Skin of body (tissue), 2 donors: Measurements from ENCODE around the gene JAZF1. TPM values are rescaled to one million over a fixed set of nuclear protein-coding genes. Genes with fewer than 3 reads are reported as not detected.

Source experiments
- DNase-seq: peaks from one replicate; lab custom pipeline; 2025; lab: John Stamatoyannopoulos, UW
- total RNA-seq: library from RNA; depleted of rRNA; stranded (reverse); fragments of >200 nt; gene quantifications from one replicate; pipeline ENCODE4 v1.2.3, GENCODE V29; 2014

Gene JAZF1
- total RNA-seq, 1 donor from 2014 or later: 22.1 TPM

GRCh38 chr7:28106321-28106829 lies 74.2 kb downstream of the JAZF1 start:
- no peak for DNase-seq

GRCh38 chr7:28105234-28105633 lies 75.4 kb downstream of the JAZF1 start:
- DNase-seq: no peak

GRCh38 chr7:28104811-28105210 lies 75.8 kb downstream of the JAZF1 start:
- DNase-seq: no peak

DNA sequence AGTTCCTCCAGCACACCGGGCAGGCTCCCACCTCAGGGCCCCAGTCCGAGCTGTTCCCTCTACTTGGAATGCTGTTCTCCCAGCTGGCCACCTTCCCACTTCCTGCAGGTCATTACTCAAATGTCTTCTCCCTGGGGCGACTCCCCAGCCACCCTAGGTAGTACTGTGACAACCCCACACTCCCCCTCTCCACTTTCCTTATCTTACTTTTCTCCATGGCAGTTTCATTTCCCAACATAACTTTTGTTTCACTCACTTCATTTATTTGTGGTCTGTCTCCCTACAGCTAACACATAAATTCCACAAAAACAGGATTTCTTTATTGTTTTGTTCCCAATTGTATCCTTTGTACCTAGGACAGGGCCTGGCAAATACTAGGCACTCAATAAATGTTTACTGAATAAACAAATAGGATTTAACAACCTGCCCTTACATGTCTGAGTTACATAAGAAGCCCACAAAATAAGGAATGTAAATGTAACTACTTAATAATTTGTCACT lies 76.5 kb downstream of the JAZF1 start:
- no peak for DNase-seq

DNA sequence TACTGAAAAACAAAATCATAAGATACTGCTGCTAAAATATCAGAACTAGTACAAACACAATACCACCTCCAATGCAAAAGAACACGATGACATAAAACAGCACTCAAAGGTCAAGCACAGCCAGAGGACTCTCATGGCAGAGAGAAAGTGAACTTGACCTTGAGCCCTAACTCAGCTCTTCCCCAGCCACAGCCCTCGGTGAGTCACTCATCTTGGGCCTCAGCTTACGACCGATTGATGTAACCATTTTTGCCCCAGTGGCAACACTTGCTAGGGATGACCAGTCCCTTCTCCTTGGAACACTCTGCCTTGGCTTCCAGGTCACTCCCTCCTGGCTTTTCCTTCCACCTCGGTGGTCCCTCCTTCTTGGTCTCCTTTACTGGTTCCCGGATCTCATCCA lies 77.8 kb downstream of the JAZF1 start:
- DNase-seq: no peak

- DNase-seq: peak; percentile 82
Measured at GRCh38 chr7:28096713-28097112, 83.9 kb downstream of the JAZF1 start.

GRCh38 chr7:28095231-28095630 lies 85.4 kb downstream of the JAZF1 start:
- DNase-seq: no peak

DNA sequence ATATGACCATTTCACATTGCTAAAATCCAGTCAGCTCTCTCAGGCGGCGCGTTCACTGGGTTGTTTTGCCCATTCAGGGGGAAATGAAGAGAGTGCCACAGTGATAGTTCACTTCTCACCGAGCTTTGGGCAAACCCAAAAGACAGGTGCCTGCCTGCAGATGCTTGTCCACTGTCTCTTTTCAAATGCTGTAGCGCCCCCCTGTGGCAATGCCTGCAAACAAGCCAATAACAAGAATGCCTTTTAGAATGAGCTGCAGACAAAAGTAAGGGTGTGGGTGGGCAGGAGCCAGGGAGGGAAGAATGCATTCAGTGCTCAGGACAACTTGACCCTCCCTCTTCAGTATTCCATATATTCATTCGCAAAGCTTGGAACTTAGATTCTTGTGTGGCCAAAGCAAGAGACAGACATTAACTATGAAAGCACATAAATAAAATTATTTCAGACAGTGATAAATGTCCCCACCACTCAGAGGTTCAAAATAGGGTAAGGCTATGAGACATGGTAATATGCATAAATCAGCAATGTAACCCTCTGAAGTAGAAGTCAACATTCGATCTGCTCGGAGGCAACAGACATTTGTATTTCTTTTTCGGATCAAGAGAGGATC lies 86.9 kb downstream of the JAZF1 start:
- no peak for DNase-seq

DNA sequence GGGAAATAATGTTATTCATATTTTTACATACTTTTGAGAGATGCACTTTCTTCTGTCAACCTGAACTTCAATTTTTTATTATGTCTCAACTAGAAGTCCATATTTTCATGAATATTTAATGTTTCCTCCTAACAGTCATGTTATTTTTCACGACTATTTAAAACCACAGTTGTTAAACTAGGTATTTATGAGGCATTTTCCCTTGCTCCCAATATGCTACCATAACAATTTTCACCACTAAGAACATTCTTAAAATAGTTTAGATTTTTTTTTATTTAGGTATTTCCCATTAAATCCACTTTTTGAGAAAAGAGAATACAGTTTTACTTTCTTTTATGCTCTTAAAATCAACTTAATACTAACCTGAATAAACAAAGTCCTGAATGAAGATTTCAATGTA lies 89.4 kb downstream of the JAZF1 start:
- no peak for DNase-seq

DNA sequence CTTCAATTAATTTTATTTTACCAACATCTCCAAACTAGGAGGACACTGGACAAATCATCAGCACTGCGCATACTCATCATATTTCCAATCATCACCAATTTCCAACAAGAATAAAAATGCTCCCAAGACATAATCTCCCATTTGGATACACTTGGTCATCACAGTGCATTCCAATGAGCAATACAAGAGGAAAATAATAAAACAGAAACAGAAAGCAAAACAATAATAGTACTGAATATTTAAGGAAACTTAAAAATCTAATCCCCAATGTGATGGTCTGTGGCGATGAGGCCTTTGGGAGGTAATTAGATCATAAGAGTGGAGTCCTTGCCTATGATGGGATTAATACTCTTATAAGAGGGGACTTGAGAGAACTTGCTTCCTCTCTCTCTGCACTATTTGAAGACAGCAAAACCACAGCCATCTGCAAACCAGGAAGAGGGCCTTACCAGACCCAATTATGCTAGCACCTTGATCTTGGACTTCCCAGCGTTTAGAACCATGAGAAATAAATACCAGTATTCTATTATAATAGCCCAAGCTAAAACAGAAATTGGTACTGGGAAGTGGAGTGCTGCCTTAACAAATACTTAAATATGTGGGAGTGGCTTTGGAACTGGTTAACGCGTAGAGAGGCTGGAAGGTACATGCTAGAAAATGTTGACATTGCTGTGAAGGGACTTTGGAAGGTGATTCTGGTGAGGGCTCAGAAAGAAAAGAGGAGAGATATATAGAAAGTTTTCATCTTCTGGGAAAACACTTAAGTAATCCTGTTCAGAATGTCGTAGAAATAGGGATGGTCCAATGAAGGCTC lies 91.5 kb downstream of the JAZF1 start:
- no peak for DNase-seq

- no peak for DNase-seq
Measured at GRCh38 chr7:28088032-28088431, 92.6 kb downstream of the JAZF1 start.

GRCh38 chr7:28086198-28086597 lies 94.4 kb downstream of the JAZF1 start:
- DNase-seq: no peak

- DNase-seq: no peak
Measured at GRCh38 chr7:28083998-28084985, 96.3 kb downstream of the JAZF1 start.

DNA sequence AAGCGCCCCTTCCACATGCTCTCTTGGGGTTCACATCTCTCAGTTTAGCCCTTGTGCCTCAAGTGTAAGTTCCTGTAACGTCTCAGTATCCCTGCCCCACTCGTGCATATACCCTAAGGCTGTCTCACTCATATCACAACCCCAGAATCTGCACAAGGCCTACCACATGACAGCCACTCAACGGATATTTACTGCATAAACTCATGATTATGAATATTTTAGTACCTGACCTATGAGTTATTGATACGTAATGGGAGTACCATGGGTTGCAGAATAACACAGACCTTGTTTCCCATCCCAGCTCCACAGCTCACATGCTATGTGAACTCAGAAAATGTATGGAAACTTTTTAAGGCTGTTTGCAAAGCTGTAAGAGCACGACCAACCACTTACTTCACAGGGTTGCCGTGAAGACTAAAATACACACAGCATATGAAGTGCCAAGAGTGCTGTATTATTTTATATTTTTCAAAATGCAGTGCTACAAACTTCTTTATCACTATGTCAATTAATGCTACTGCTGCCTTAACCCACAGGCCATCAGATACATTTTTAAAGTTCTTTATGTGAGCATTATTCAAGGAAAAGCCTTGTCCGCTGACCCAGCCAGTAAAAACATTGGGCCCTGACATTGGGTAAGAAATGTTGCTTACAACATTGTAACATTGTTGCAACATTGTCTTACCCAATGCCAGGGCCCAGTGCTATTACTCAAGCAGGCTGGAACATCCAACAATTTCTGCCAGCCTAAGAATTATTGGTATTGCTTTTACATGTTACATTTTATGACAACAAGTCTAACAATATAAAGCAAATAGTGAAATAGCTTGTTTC lies 97.2 kb downstream of the JAZF1 start:
- DNase-seq: peak; percentile 28

- DNase-seq: no peak
Measured at GRCh38 chr7:28082071-28082470, 98.5 kb downstream of the JAZF1 start.

GRCh38 chr7:28081016-28081415 lies 99.6 kb downstream of the JAZF1 start:
- DNase-seq: no peak

DNA sequence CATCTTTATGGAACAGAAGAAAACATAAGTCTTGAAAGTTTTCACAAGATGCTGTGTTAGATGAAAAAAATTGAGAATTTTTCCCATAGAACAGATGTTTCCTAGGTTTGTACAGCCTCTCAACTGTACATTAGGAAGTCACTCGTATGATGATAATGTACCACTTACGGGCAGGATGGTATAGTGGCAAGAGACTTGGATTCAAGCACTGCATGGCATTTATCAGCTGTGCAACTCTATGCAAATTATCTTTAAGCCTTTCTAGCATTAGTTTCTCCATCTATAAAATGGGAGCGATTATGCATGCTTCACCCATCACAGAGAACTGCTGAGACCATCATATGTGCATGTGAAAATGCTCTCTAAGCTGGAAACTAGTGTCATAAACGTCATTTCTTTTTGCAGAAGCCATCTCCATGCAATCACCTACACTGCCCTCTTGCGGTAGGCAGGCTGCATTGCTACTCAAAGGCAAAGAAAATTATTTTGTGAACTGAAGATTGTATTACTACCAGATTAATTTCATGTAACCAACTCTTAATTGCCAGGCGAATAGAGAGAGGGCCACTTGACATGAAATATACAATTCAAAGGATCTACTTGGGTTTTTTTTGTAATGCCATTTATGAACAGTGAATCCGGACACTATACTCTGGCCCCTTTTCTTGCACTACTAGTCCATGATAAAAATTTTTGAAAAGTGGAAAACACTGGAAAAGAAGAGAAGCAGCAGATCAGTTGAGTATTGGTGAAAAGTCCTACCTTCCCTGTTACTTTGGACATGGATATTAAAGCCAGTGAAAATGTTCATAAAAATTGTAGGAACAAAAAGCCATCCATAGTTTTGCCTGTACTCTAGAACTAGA lies 102.3 kb downstream of the JAZF1 start:
- DNase-seq: peak; percentile 44

DNA sequence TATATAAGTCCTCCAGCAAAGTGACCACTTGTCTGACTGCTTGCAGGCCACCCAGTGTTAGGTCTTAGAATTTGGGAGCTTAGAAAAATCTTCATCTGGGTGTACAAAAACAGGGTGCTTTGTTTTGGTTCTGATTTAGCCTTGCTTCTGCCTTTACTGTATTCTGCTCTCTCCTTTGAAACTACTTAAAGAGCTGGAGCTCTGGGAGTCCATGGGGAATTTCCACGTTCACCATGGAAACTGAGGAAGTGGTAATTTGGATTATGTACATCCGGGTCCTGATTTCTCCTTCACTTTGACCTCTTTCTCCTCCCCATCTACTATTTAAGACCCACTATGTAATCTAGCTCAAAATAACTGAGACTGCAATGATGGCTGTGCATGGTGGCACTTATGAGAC lies 103.0 kb downstream of the JAZF1 start:
- no peak for DNase-seq

- peak; percentile 48 for DNase-seq
Measured at GRCh38 chr7:28076423-28077200, 104.0 kb downstream of the JAZF1 start.
